HepG2 (cell line): ENCODE results near the gene ZSCAN31. TPM values are rescaled to one million over a fixed set of nuclear protein-coding genes. Genes with fewer than 3 reads are reported as not detected.
A peak's percentile ranks its signal among the peaks of the same experiment; 100 is the strongest.

Source experiments
- AGO2 ChIP-seq: fragments of 200-400 bp; formaldehyde crosslinking; optimal IDR thresholded peaks from 2 replicates; pipeline ENCODE3; 2017; ENCODE audit warnings: mild to moderate bottlenecking, low read depth, low read length, moderate library complexity
- DNMT1 ChIP-seq: sonication (generic); formaldehyde crosslinking; IDR thresholded peaks from 2 replicates; pipeline ENCODE4 v1.5.1; 2020; ENCODE audit warnings: mild to moderate bottlenecking, missing genetic modification reagents
- FLYWCH1 ChIP-seq: sonication (generic); formaldehyde crosslinking; IDR thresholded peaks from 2 replicates; pipeline ENCODE4 v1.8.1; 2023; ENCODE audit warnings: mild to moderate bottlenecking, missing genetic modification reagents
- GTF3A ChIP-seq: sonication (generic); formaldehyde crosslinking; conservative IDR thresholded peaks from 2 replicates; pipeline ENCODE4 v1.4.0; 2020; ENCODE audit warnings: mild to moderate bottlenecking, missing genetic modification reagents
- HNRNPUL1 ChIP-seq: fragments of 200-400 bp; formaldehyde crosslinking; IDR thresholded peaks from 2 replicates; pipeline ENCODE4 v1.6.1; 2017; ENCODE audit warnings: low read depth, mild to moderate bottlenecking, low read length, moderate library complexity
- IRX3 ChIP-seq: sonication (generic); formaldehyde crosslinking; IDR thresholded peaks from 2 replicates; pipeline ENCODE4 v1.8.1; 2023; ENCODE audit warnings: mild to moderate bottlenecking, low read depth, missing genetic modification reagents, borderline replicate concordance
- JUND ChIP-seq: sonication (generic); formaldehyde crosslinking; IDR thresholded peaks from 2 replicates; pipeline ENCODE4 v1.8.0; 2022; ENCODE audit warnings: mild to moderate bottlenecking, missing genetic modification reagents
- KLF16 ChIP-seq, 2 experiments: sonication (generic) in 1 of 2; formaldehyde crosslinking in 1 of 2; IDR thresholded peaks; 2 replicates each; pipeline versions ENCODE4 v1.6.1 to v1.8.0; 2016 to 2023; ENCODE audit warnings: missing genetic modification reagents in 2 of 2, missing compliant biosample characterization in 1 of 2
- MAFK ChIP-seq, 2 experiments: IDR thresholded peaks in 1 of 2; conservative IDR thresholded peaks in 1 of 2; 2 replicates each; pipeline ENCODE4 v1.6.1; 2011; ENCODE audit warnings: improper control_type of control experiment in 2 of 2, low read length in 2 of 2
- MBD4 ChIP-seq: IDR thresholded peaks from 2 replicates; pipeline ENCODE4 v1.6.1; 2012; ENCODE audit warnings: low read length, inconsistent platforms, borderline replicate concordance
- MEIS1 ChIP-seq: sonication (generic); formaldehyde crosslinking; IDR thresholded peaks from 2 replicates; pipeline ENCODE4 v1.9.0; 2021; ENCODE audit warnings: mild to moderate bottlenecking, missing genetic modification reagents, moderate library complexity, borderline replicate concordance
- NR1H2 ChIP-seq: sonication (generic); formaldehyde crosslinking; IDR thresholded peaks from 2 replicates; pipeline ENCODE4 v1.8.1; 2022; ENCODE audit warnings: low read depth, missing genetic modification reagents, borderline replicate concordance
- PTBP1 ChIP-seq: fragments of 200-400 bp; formaldehyde crosslinking; IDR thresholded peaks from 2 replicates; pipeline ENCODE4 v1.6.1; 2018; ENCODE audit warnings: low read length, low read depth; ENCODE audit not compliant: poor library complexity, severe bottlenecking
- SAFB2 ChIP-seq: sonication (generic); formaldehyde crosslinking; IDR thresholded peaks from 2 replicates; pipeline ENCODE4 v1.5.1; 2020; ENCODE audit warnings: missing genetic modification reagents, low read depth, mild to moderate bottlenecking, borderline replicate concordance
- TBL1XR1 ChIP-seq: fragments of 150-350 bp; IDR thresholded peaks from 2 replicates; pipeline ENCODE4 v1.6.1; 2014; ENCODE audit warnings: borderline replicate concordance, low read length; ENCODE audit not compliant: partially characterized antibody
- ZBTB39 ChIP-seq: sonication (generic); formaldehyde crosslinking; IDR thresholded peaks from 2 replicates; pipeline ENCODE4 v1.5.0; 2020; ENCODE audit warnings: missing genetic modification reagents
- ZC3H13 ChIP-seq: sonication (generic); formaldehyde crosslinking; IDR thresholded peaks from 2 replicates; pipeline ENCODE4 v1.8.1; 2023; ENCODE audit warnings: mild to moderate bottlenecking, missing genetic modification reagents, moderate library complexity
- ZFP41 ChIP-seq: sonication (generic); formaldehyde crosslinking; IDR thresholded peaks from 2 replicates; pipeline ENCODE4 v1.4.0; 2020; ENCODE audit warnings: mild to moderate bottlenecking, missing genetic modification reagents, borderline replicate concordance
- ZMAT5 ChIP-seq: sonication (generic); formaldehyde crosslinking; IDR thresholded peaks from 2 replicates; pipeline ENCODE4 v1.5.0; 2020; ENCODE audit warnings: mild to moderate bottlenecking, low read depth, missing genetic modification reagents, borderline replicate concordance
- ZNF354B ChIP-seq: sonication (generic); formaldehyde crosslinking; IDR thresholded peaks from 2 replicates; pipeline ENCODE4 v1.8.0; 2022; ENCODE audit warnings: mild to moderate bottlenecking, missing genetic modification reagents
- ZNF430 ChIP-seq: sonication (generic); formaldehyde crosslinking; IDR thresholded peaks from 2 replicates; pipeline ENCODE4 v1.9.0; 2021; ENCODE audit warnings: mild to moderate bottlenecking, missing genetic modification reagents
- ZSCAN21 ChIP-seq: sonication (generic); formaldehyde crosslinking; IDR thresholded peaks from 2 replicates; pipeline ENCODE4 v1.8.0; 2022; ENCODE audit warnings: mild to moderate bottlenecking, missing genetic modification reagents, moderate library complexity, borderline replicate concordance
- polyA plus RNA-seq, 8 experiments: library from polyadenylated mRNA; depleted of rRNA in 3 of 8; stranded (reverse) in 7 of 8; unstranded in 1 of 8; fragments of >200 nt; fragmentation: Illumina TruSeq in 4 of 8; extraction: Trizol in 4 of 8; gene quantifications; 2 replicates each; pipeline versions ENCODE4 v1.2.1 to v1.2.3, GENCODE V29; 2011 to 2016; ENCODE audit warnings: low read depth in 4 of 8, missing spikeins in 1 of 8, mixed read lengths in 1 of 8; ENCODE audit not compliant: insufficient read depth in 1 of 8
- total RNA-seq, 5 experiments: library from RNA; depleted of rRNA; stranded (reverse); fragments of >200 nt; fragmentation: Illumina TruSeq; extraction: Trizol; gene quantifications; 2 replicates each; pipeline ENCODE4 v1.2.3, GENCODE V29; 2016; ENCODE audit warnings: low read depth in 1 of 5
- TF ChIP-seq, protein P1 (sequence below): sonication (generic); formaldehyde crosslinking; IDR thresholded peaks from 2 replicates; pipeline ENCODE4 v1.8.0; 2023; ENCODE audit warnings: mild to moderate bottlenecking, missing genetic modification reagents
- TF ChIP-seq, protein P2 (sequence below): sonication (generic); formaldehyde crosslinking; IDR thresholded peaks from 2 replicates; pipeline ENCODE4 v1.8.1; 2023; ENCODE audit warnings: mild to moderate bottlenecking, missing genetic modification reagents
- TF ChIP-seq, protein P3 (sequence below): sonication (generic); formaldehyde crosslinking; IDR thresholded peaks from 2 replicates; pipeline ENCODE4 v1.4.0; 2020; ENCODE audit warnings: missing genetic modification reagents

The ZSCAN31 gene
- total and polyA plus RNA-seq, 2 of the 13 experiments (the other 11 are each of a cell fraction or from before 2014, with no cell fraction given), result 5.3 to 6.2 TPM

DNA sequence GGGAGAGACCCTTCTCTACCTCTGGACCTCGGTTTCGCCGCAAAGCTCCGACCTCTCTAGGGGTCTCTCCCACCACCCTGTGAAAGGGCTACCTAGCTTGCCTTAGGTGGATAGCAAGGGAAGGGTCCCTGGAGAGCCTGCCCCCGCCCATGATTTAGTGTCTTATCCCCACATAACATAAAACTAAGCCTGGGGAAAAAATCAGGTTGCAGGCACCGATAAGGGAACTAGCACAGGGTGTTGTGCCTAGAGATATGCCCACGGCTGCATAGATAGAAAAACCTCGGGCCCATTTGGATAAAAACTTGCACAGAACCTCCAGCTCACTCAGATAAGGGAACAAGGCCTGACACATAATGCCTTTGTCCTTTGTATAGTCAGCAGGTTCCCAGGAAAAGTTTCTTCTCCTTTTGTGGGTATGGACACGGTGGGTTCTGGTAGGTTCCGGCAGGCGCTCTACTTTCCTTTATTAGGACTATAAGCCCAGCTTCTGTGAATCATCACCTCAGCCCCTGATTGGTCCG, 846 bp downstream of the ZSCAN31 start (continued):
- no peak for TF ChIP-seq ZFP41
- TF ChIP-seq, protein P1, sequence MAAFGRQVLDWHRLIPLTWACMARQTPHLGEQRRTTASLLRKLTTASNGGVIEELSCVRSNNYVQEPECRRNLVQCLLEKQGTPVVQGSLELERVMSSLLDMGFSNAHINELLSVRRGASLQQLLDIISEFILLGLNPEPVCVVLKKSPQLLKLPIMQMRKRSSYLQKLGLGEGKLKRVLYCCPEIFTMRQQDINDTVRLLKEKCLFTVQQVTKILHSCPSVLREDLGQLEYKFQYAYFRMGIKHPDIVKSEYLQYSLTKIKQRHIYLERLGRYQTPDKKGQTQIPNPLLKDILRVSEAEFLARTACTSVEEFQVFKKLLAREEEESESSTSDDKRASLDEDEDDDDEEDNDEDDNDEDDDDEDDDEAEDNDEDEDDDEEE, result peak; percentile 64; the same call in 1 of the 2 replicates
- TF ChIP-seq, protein P2, sequence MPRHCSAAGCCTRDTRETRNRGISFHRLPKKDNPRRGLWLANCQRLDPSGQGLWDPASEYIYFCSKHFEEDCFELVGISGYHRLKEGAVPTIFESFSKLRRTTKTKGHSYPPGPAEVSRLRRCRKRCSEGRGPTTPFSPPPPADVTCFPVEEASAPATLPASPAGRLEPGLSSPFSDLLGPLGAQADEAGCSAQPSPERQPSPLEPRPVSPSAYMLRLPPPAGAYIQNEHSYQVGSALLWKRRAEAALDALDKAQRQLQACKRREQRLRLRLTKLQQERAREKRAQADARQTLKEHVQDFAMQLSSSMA (CRISPR knock-in tag), result no peak
- TF ChIP-seq PTBP1, result no peak
- no peak for TF ChIP-seq FLYWCH1
- no peak for TF ChIP-seq JUND (CRISPR knock-in tag)
- TF ChIP-seq MEIS1 (CRISPR knock-in tag), result no peak
- TF ChIP-seq ZBTB39 (CRISPR knock-in tag), result peak; percentile 55; the same call in 1 of the 2 replicates
- no peak for TF ChIP-seq MBD4
- no peak for TF ChIP-seq SAFB2 (CRISPR knock-in tag)
- 0 out of 2 replicates have a peak, but pooled peaks have one; percentile 11 for TF ChIP-seq IRX3 (CRISPR knock-in tag)
- no peak for TF ChIP-seq HNRNPUL1
- no peak for TF ChIP-seq TBL1XR1
- no peak for TF ChIP-seq GTF3A (CRISPR knock-in tag)
- no peak for TF ChIP-seq MAFK (conservative IDR thresholded peaks at IDR 0.05 in 1 of 2, IDR thresholded peaks at IDR 0.05 in 1 of 2; ENCODE audit: low read length in 2 of 2)
- TF ChIP-seq KLF16 (CRISPR knock-in tag; IDR thresholded peaks at IDR 0.05), result no peak
- 0 out of 2 replicates have a peak, but pooled peaks have one; percentile 67 for TF ChIP-seq DNMT1 (CRISPR knock-in tag)
- TF ChIP-seq ZNF430 (CRISPR knock-in tag), result no peak
- TF ChIP-seq ZC3H13 (CRISPR knock-in tag), result no peak
- TF ChIP-seq NR1H2 (CRISPR knock-in tag), result no peak
- no peak for TF ChIP-seq ZMAT5
- no peak for TF ChIP-seq ZSCAN21 (CRISPR knock-in tag)
- no peak for TF ChIP-seq AGO2
- no peak for TF ChIP-seq ZNF354B (CRISPR knock-in tag)
- TF ChIP-seq, protein P3, sequence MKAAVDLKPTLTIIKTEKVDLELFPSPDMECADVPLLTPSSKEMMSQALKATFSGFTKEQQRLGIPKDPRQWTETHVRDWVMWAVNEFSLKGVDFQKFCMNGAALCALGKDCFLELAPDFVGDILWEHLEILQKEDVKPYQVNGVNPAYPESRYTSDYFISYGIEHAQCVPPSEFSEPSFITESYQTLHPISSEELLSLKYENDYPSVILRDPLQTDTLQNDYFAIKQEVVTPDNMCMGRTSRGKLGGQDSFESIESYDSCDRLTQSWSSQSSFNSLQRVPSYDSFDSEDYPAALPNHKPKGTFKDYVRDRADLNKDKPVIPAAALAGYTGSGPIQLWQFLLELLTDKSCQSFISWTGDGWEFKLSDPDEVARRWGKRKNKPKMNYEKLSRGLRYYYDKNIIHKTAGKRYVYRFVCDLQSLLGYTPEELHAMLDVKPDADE (CRISPR knock-in tag), result no peak
